Measurements from ENCODE around the gene INSYN1. TPM values are rescaled to one million over a fixed set of nuclear protein-coding genes. Genes with fewer than 3 reads are reported as not detected.
"Not testable (repeated sequence)": the region's sequence is repeated elsewhere in the genome, so short reads cannot be mapped to it uniquely, and the experiment has no call there.

Gene INSYN1
- total RNA-seq, 3 donors from 2014 or later (not counting 1 experiment from before 2014, with no cell fraction given): not detected

DNA sequence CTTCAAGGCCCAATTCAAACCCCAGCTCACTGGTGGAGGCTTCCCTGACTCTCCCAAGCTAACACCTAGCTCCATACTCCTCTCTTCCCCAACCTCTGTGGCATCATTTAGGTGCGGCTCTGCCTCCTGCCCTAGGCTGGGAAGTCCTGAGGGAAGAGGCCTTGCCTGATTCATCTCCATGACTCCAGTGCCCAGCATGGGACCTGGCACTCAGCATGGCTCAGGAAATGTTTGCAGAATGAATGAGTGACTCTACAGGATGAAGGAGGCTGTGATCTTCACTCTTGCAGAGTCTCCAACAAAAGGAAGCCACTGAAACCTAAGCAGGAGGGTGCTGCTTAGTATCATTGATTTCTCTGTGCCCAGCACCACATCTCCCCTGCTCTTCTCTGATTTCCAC, 34.5 kb upstream of the INSYN1 start:
- H3K27me3 ChIP-seq (ENCODE audit: control insufficient read depth, insufficient read depth, low read length): no peaks in the 10 kb centered on the region
- no peak overlapping the region for H3K4me3 ChIP-seq (ENCODE audit: low read length)
- no peaks in the 10 kb centered on the region for H3K9me3 Mint-ChIP-seq
- H3K36me3 ChIP-seq (ENCODE audit: control insufficient read depth, insufficient read depth, low read length): no peaks in the 10 kb centered on the region
- H3K4me1 Mint-ChIP-seq: no peaks in the 10 kb centered on the region
- no peaks in the 10 kb centered on the region for H3K36me3 Mint-ChIP-seq
- no peaks in the 10 kb centered on the region for H3K9me3 ChIP-seq (ENCODE audit: control insufficient read depth, insufficient read depth, low read length)
- intact Hi-C loops (cut with micrococcal nuclease): no loop called here
- no peak overlapping the region for H3K4me3 Mint-ChIP-seq
- H3K27ac Mint-ChIP-seq: no peak overlapping the region
- H3K27ac ChIP-seq (ENCODE audit: low read length): no peak overlapping the region
- ATAC-seq (no peak), DNase-seq (no peak)
- TF ChIP-seq, protein P1, sequence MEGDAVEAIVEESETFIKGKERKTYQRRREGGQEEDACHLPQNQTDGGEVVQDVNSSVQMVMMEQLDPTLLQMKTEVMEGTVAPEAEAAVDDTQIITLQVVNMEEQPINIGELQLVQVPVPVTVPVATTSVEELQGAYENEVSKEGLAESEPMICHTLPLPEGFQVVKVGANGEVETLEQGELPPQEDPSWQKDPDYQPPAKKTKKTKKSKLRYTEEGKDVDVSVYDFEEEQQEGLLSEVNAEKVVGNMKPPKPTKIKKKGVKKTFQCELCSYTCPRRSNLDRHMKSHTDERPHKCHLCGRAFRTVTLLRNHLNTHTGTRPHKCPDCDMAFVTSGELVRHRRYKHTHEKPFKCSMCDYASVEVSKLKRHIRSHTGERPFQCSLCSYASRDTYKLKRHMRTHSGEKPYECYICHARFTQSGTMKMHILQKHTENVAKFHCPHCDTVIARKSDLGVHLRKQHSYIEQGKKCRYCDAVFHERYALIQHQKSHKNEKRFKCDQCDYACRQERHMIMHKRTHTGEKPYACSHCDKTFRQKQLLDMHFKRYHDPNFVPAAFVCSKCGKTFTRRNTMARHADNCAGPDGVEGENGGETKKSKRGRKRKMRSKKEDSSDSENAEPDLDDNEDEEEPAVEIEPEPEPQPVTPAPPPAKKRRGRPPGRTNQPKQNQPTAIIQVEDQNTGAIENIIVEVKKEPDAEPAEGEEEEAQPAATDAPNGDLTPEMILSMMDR (IDR thresholded peaks at IDR 0.05): no peak
- H3K4me1 ChIP-seq (ENCODE audit: control insufficient read depth, insufficient read depth, low read length): no peaks in the 10 kb centered on the region
- 75% methylated on average over 1 of the region's 1 CpG for WGBS (ENCODE audit: insufficient coverage)
- H3K27me3 Mint-ChIP-seq (ENCODE audit: low read depth in 2 of 2): no peaks in the 10 kb centered on the region

DNA sequence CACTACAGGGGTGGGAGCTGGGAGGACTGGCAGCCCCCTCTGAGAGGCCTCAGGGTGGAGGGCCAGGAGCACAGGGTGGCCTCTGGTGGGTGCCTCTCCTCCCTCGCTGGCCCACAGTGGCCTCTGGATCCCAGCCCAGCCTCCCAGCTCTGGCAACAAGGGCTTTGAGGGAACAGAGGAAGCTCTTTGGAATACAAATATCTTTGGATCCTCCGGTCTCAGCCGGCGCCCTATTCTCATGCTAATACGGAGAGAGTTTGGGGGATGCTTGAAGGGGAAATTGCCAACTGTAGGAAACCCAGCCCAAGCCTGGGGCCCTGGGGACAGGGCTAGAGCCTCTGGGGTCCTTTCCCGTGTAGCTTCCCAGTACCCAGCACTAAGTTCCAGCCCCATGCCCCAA, 33.4 kb upstream of the INSYN1 start:
- intact Hi-C loops (cut with micrococcal nuclease): no loop called here
- Mint-ChIP-seq H3K9me3 (no peaks in the 10 kb centered on the region), H3K27me3 (ENCODE audit: low read depth in 2 of 2) (no peaks in the 10 kb centered on the region), H3K4me1 (no peaks in the 10 kb centered on the region), H3K27ac (no peak overlapping the region), H3K36me3 (no peaks in the 10 kb centered on the region), H3K4me3 (no peak overlapping the region)
- no peaks in the 10 kb centered on the region for H3K4me1 ChIP-seq (ENCODE audit: control insufficient read depth, insufficient read depth, low read length)
- ATAC-seq (no peak), DNase-seq (no peak)
- no peaks in the 10 kb centered on the region for H3K27me3 ChIP-seq (ENCODE audit: control insufficient read depth, insufficient read depth, low read length)
- no peak overlapping the region for H3K27ac ChIP-seq (ENCODE audit: low read length)
- TF ChIP-seq, protein P1 (IDR thresholded peaks at IDR 0.05): no peak
- H3K4me3 ChIP-seq (ENCODE audit: low read length): no peak overlapping the region
- WGBS (ENCODE audit: insufficient coverage): 93% methylated on average over 6 of the region's 6 CpGs
- no peaks in the 10 kb centered on the region for H3K36me3 ChIP-seq (ENCODE audit: control insufficient read depth, insufficient read depth, low read length)
- H3K9me3 ChIP-seq (ENCODE audit: control insufficient read depth, insufficient read depth, low read length): no peaks in the 10 kb centered on the region

DNA sequence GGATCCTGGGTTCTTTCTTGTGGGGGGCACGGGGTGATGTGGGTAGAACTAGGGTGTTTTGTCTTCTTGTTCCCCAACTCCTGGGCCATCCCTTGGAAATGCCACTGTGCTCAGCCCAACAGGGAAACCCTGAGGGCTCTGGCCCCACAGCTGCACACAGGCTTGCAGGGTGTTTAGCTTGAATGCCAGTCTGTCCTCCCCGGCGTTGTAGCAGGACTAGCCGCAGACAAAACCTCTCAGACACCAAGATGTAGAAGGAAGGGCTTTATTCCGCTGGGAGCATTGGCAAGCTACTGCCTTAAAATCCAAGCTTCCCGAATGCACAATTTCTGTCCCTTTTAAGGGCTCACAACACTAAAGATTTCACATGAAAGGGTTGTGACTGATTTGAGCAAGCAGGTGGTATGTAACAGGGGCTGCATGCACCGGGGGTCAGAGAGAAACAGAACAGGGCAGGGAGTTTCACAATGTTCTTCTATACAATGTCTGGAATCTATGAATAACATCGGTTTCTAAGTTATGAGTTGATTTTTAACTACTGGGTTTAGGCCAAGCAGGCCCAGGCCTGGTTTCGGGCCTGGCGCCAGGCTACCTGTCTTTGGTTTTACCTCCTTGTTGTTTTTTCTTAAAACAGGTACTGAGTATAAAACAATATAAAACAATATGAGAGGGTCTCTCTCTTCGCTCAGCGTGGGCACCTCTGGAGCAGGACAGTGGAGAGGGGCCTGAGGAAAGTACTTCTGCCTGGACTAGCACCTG, 32.3 kb upstream of the INSYN1 start:
- H3K9me3 Mint-ChIP-seq; H3K27ac Mint-ChIP-seq; H3K27me3 ChIP-seq (ENCODE audit: control insufficient read depth, insufficient read depth, low read length); H3K9me3 ChIP-seq (ENCODE audit: control insufficient read depth, insufficient read depth, low read length); DNase-seq; H3K27ac ChIP-seq (ENCODE audit: low read length); H3K4me1 Mint-ChIP-seq; intact Hi-C loops (cut with micrococcal nuclease); H3K27me3 Mint-ChIP-seq (ENCODE audit: low read depth in 2 of 2); H3K36me3 Mint-ChIP-seq; H3K4me3 ChIP-seq (ENCODE audit: low read length); H3K4me1 ChIP-seq (ENCODE audit: control insufficient read depth, insufficient read depth, low read length); H3K4me3 Mint-ChIP-seq; H3K36me3 ChIP-seq (ENCODE audit: control insufficient read depth, insufficient read depth, low read length); ATAC-seq: not testable (repeated sequence)
- 80% methylated on average over 9 of the region's 12 CpGs for WGBS (ENCODE audit: insufficient coverage)

- H3K4me1 Mint-ChIP-seq: no peaks in the 10 kb centered on the region
- intact Hi-C loops (cut with micrococcal nuclease): no loop called here
- no peaks in the 10 kb centered on the region for H3K27me3 ChIP-seq (ENCODE audit: control insufficient read depth, insufficient read depth, low read length)
- H3K4me1 ChIP-seq (ENCODE audit: control insufficient read depth, insufficient read depth, low read length): no peaks in the 10 kb centered on the region
- DNase-seq (no peak), ATAC-seq (no peak)
- no peaks in the 10 kb centered on the region for H3K36me3 Mint-ChIP-seq
- no peak overlapping the region for H3K27ac Mint-ChIP-seq
- no peaks in the 10 kb centered on the region for H3K9me3 Mint-ChIP-seq
- no peak overlapping the region for H3K27ac ChIP-seq (ENCODE audit: low read length)
- H3K36me3 ChIP-seq (ENCODE audit: control insufficient read depth, insufficient read depth, low read length): no peaks in the 10 kb centered on the region
- H3K4me3 ChIP-seq (ENCODE audit: low read length): no peak overlapping the region
- H3K27me3 Mint-ChIP-seq (ENCODE audit: low read depth in 2 of 2): no peaks in the 10 kb centered on the region
- TF ChIP-seq, protein P1 (IDR thresholded peaks at IDR 0.05): no peak
- 91% methylated on average over 2 of the region's 3 CpGs for WGBS (ENCODE audit: insufficient coverage)
- H3K9me3 ChIP-seq (ENCODE audit: control insufficient read depth, insufficient read depth, low read length): no peaks in the 10 kb centered on the region
- no peak overlapping the region for H3K4me3 Mint-ChIP-seq
Observed at GRCh38 chr15:73784291-73784690, 31.1 kb upstream of the INSYN1 start.

Data from natural killer cell (primary cell).